ENCODE results near the gene UTP11.

UTP11 gene

GRCh38 chr1:38053416-38054091 lies 41.0 kb downstream of the UTP11 start:
- TF ChIP-seq ZFX (IDR thresholded peaks at IDR 0.05) (no peak), CTCF (conservative IDR thresholded peaks at IDR 0.05) (no peak)
- H3K27ac ChIP-seq: peak overlapping the region; percentile 4; the same call in 1 of the 2 replicates

- H3K27ac ChIP-seq: no peak overlapping the region
- TF ChIP-seq CTCF (conservative IDR thresholded peaks at IDR 0.05) (no peak), ZFX (IDR thresholded peaks at IDR 0.05) (no peak)
These were observed 42.9 kb downstream of the UTP11 start for GRCh38 chr1:38055398-38055797.

- no peak for TF ChIP-seq ZFX (IDR thresholded peaks at IDR 0.05)
- TF ChIP-seq CTCF (conservative IDR thresholded peaks at IDR 0.05): no peak
- H3K27ac ChIP-seq: no peak overlapping the region
These were observed 43.4 kb downstream of the UTP11 start for GRCh38 chr1:38055965-38056364.

- TF ChIP-seq CTCF (conservative IDR thresholded peaks at IDR 0.05) (no peak), ZFX (IDR thresholded peaks at IDR 0.05) (no peak)
- H3K27ac ChIP-seq: no peak overlapping the region
These were observed 47.2 kb downstream of the UTP11 start for GRCh38 chr1:38059635-38060250.

GRCh38 chr1:38060498-38060897 lies 48.0 kb downstream of the UTP11 start:
- H3K27ac ChIP-seq: no peak overlapping the region
- TF ChIP-seq ZFX (IDR thresholded peaks at IDR 0.05): no peak
- TF ChIP-seq CTCF (conservative IDR thresholded peaks at IDR 0.05): no peak

- no peak for TF ChIP-seq ZFX (IDR thresholded peaks at IDR 0.05)
- TF ChIP-seq CTCF (conservative IDR thresholded peaks at IDR 0.05): no peak
- no peak overlapping the region for H3K27ac ChIP-seq
These were observed 48.8 kb downstream of the UTP11 start for GRCh38 chr1:38061290-38061689.

GRCh38 chr1:38061883-38062328 lies 49.4 kb downstream of the UTP11 start:
- TF ChIP-seq ZFX (IDR thresholded peaks at IDR 0.05) (no peak), CTCF (conservative IDR thresholded peaks at IDR 0.05) (no peak)

More at GRCh38 chr1:38061883-38062328, 49.4 kb downstream of the UTP11 start:
- no peak overlapping the region for H3K27ac ChIP-seq
